Endothelial cell (in vitro differentiated cells): ENCODE data around the gene CSF1R. TPM values are rescaled to one million over a fixed set of nuclear protein-coding genes. Genes with fewer than 3 reads are reported as not detected.

Experiments used
- DNase-seq: peaks from one replicate; pipeline ENCODE4 v3.0.0; 2021; ENCODE audit warnings: low spot score
- H3K27ac Mint-ChIP-seq: one replicate; pipeline ENCODE4 v1.8.0; 2021; ENCODE audit warnings: mixed read lengths, inconsistent platforms; ENCODE audit not compliant: unreplicated experiment
- H3K27me3 Mint-ChIP-seq: one replicate; pipeline ENCODE4 v1.8.0; 2021; ENCODE audit warnings: mild to moderate bottlenecking, moderate library complexity, mixed read lengths, inconsistent platforms; ENCODE audit not compliant: unreplicated experiment
- H3K36me3 Mint-ChIP-seq: one replicate; pipeline ENCODE4 v1.8.0; 2021; ENCODE audit warnings: mild to moderate bottlenecking, low read depth, mixed read lengths, inconsistent platforms; ENCODE audit not compliant: unreplicated experiment
- H3K4me1 Mint-ChIP-seq: one replicate; pipeline ENCODE4 v1.8.0; 2021; ENCODE audit warnings: mild to moderate bottlenecking, mixed read lengths, inconsistent platforms; ENCODE audit not compliant: unreplicated experiment
- H3K4me3 Mint-ChIP-seq: one replicate; pipeline ENCODE4 v1.8.0; 2021; ENCODE audit warnings: mild to moderate bottlenecking, mixed read lengths, inconsistent platforms; ENCODE audit not compliant: unreplicated experiment
- H3K9me3 Mint-ChIP-seq: one replicate; pipeline ENCODE4 v1.8.0; 2021; ENCODE audit warnings: mixed read lengths, inconsistent platforms; ENCODE audit not compliant: unreplicated experiment
- CTCF ChIP-seq: fragments of 200-600 bp; sonication (generic); IDR thresholded peaks from one replicate; pipeline ENCODE4 v1.5.0; 2021; ENCODE audit warnings: antibody characterized with exemption; ENCODE audit not compliant: unreplicated experiment
- total RNA-seq: library from RNA; stranded (reverse); fragmentation: NEBNext Ultra II Directional; extraction: Animal tissue kit (Norgen Biotek cat#: 25700); gene quantifications from one replicate; pipeline ENCODE4 v1.2.1, GENCODE V29; 2021; ENCODE audit not compliant: unreplicated experiment

CSF1R gene
- total RNA-seq, 1 donor from 2014 or later = 2.7 TPM

GRCh38 chr5:150070821-150071220, 15.5 kb downstream of the CSF1R start:
- no peaks in the 10 kb centered on the region for H3K9me3 Mint-ChIP-seq
- peaks cover 8% of the 10 kb centered on the region for H3K4me1 Mint-ChIP-seq
- no peak for TF ChIP-seq CTCF
- no peaks in the 10 kb centered on the region for H3K36me3 Mint-ChIP-seq
- H3K27me3 Mint-ChIP-seq = peaks cover 3% of the 10 kb centered on the region
- no peak overlapping the region for H3K4me3 Mint-ChIP-seq
- H3K27ac Mint-ChIP-seq = no peak overlapping the region
- no peak for DNase-seq

- Mint-ChIP-seq H3K27me3 (peaks cover 3% of the 10 kb centered on the region), H3K4me1 (peaks cover 8% of the 10 kb centered on the region), H3K9me3 (no peaks in the 10 kb centered on the region), H3K4me3 (no peak overlapping the region), H3K27ac (no peak overlapping the region), H3K36me3 (no peaks in the 10 kb centered on the region)
- no peak for DNase-seq
- no peak for TF ChIP-seq CTCF
These were observed 16.4 kb downstream of the CSF1R start for GRCh38 chr5:150069672-150070627.

DNA sequence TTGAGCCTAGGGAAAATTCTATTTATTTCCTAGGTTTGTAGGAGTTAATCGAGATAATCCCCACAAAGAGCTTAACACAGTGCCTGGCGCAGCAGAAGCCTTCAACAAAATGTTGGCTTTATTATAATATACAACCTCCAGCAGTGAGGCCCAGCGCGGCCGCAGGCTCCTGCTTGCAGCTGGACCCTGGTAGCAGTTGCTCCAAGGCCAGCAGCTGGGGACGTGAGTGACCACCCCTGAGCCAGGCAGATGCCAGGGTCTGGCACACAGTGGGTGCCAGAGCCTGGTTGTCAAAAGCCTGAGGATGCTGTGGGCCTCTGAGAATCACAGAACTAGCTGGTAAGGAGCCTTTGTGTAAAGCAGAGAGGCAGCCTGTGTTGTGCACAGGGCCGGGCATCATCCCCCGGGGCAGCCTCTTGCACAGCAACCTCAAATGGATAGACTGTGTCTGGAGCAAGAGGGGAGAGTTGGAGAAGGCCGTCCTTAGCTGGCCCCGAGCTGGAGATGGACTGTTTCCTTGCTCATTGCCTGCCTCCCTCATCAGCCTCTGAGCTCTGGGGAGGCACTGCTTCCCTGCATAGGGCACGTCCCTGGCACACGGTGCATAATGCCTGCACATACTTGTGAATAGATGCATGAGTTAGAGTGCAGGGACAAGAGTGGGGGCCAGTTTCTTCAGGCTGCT, 17.3 kb downstream of the CSF1R start:
- no peak for DNase-seq
- TF ChIP-seq CTCF = no peak
- Mint-ChIP-seq H3K4me1 (peaks cover 9% of the 10 kb centered on the region), H3K9me3 (no peaks in the 10 kb centered on the region), H3K27ac (no peak overlapping the region), H3K36me3 (no peaks in the 10 kb centered on the region), H3K27me3 (peaks cover 3% of the 10 kb centered on the region), H3K4me3 (no peak overlapping the region)

DNA sequence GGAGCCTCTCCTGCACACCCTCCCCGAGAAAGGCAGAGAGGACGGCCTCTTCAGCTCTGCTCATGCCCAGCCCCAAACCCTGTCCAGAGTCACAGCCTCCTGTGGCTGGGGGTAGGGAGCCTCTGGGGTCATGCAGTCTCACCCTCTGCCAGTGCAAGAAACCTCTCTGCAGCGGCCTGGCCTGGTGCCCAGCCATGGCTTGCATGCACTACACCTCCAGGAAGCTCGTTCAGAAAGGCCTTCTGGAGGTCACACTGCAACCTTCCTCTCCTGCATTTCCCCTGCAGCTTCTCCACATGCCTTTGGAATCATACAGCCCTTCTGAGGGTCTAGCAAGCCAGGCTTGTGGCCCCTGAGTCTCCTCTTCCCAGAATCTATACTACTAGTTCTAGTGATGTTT, 17.9 kb downstream of the CSF1R start:
- no peak overlapping the region for H3K27ac Mint-ChIP-seq
- no peak overlapping the region for H3K4me3 Mint-ChIP-seq
- no peaks in the 10 kb centered on the region for H3K36me3 Mint-ChIP-seq
- no peak for DNase-seq
- H3K9me3 Mint-ChIP-seq = no peaks in the 10 kb centered on the region
- H3K27me3 Mint-ChIP-seq = peaks cover 3% of the 10 kb centered on the region
- TF ChIP-seq CTCF = no peak
- H3K4me1 Mint-ChIP-seq = peaks cover 12% of the 10 kb centered on the region

GRCh38 chr5:150068071-150068470, 18.3 kb downstream of the CSF1R start:
- peaks cover 12% of the 10 kb centered on the region for H3K4me1 Mint-ChIP-seq
- H3K36me3 Mint-ChIP-seq = no peaks in the 10 kb centered on the region
- H3K9me3 Mint-ChIP-seq = no peaks in the 10 kb centered on the region
- peaks cover 3% of the 10 kb centered on the region for H3K27me3 Mint-ChIP-seq
- no peak for TF ChIP-seq CTCF
- H3K27ac Mint-ChIP-seq = no peak overlapping the region
- DNase-seq = no peak
- no peak overlapping the region for H3K4me3 Mint-ChIP-seq
